GM12865 (cell line): ENCODE data around the gene CD300LD.
"Not testable (repeated sequence)": the region's sequence is repeated elsewhere in the genome, so short reads cannot be mapped to it uniquely, and the experiment has no call there.

Experiments used
- DNase-seq: peaks from one replicate; pipeline ENCODE4 v3.0.0; 2010; ENCODE audit warnings: low read depth
- H3K4me3 ChIP-seq: 2 replicates; pipeline ENCODE4 v1.5.1; 2011; ENCODE audit warnings: mild to moderate bottlenecking, low read depth, low read length, control low read depth
- TF ChIP-seq, protein P1 (sequence below): IDR thresholded peaks from 2 replicates; pipeline ENCODE4 v1.5.1; 2011; ENCODE audit warnings: low read length, control low read depth, low read depth, inconsistent platforms; ENCODE audit not compliant: insufficient read depth; ENCODE audit errors: missing control alignments

The CD300LD gene

DNA sequence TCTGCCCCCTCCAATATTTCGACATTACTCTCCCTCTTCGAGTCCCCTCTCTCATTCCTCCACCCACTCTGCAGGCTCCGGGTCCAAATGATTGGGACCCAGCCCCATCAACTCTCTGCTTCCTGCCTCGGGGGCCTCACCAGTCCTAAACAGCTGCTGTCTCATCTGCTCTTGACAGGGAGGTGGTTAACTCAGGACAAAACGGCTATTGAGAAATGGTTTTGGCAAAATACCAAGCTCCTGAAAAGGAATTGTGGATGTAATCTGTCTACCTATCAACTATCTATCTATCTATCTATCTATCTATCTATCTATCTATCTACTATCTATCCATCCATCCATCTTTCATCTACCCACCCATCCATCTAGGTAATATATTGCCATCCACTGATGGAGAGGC lies 27.0 kb downstream of the CD300LD start:
- no peak for DNase-seq
- TF ChIP-seq, protein P1, sequence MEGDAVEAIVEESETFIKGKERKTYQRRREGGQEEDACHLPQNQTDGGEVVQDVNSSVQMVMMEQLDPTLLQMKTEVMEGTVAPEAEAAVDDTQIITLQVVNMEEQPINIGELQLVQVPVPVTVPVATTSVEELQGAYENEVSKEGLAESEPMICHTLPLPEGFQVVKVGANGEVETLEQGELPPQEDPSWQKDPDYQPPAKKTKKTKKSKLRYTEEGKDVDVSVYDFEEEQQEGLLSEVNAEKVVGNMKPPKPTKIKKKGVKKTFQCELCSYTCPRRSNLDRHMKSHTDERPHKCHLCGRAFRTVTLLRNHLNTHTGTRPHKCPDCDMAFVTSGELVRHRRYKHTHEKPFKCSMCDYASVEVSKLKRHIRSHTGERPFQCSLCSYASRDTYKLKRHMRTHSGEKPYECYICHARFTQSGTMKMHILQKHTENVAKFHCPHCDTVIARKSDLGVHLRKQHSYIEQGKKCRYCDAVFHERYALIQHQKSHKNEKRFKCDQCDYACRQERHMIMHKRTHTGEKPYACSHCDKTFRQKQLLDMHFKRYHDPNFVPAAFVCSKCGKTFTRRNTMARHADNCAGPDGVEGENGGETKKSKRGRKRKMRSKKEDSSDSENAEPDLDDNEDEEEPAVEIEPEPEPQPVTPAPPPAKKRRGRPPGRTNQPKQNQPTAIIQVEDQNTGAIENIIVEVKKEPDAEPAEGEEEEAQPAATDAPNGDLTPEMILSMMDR = no peak
- no peak overlapping the region for H3K4me3 ChIP-seq

DNA sequence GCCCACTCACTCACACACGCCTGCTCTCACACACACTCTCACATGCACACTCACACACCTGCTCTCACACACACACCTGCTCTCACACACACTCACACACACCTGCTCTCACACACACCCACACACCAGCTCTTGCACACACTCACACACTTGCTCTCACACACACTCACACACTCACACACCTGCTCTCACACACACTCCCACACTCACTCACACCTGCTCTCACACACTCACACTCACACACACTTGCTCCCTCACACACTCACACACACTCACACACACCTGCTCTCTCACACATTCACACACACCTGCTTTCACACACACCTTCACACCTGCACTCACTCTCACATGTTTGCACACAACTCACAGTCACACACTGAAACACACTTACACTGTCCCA lies 28.7 kb downstream of the CD300LD start:
- H3K4me3 ChIP-seq = no peak overlapping the region
- DNase-seq = no peak
- TF ChIP-seq, protein P1 = no peak

DNA sequence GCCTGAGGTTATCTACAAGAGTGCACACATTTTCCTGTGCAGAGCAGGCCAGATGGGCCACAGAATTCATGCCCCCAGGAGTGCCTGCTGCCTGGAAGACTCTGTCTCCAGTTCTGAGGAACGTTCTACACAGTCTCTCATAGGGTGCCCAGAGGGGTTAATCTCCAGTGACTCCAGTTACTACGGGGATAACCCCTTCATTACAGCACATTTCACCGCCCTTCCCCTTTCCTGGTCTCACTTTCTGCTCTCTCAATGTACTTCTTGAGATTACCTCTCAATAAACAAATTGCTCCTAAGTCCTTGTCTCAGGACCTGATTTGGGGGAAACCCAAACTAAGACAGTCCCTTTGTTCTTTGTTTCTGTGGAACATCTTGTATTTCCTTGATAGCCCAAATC lies 30.5 kb downstream of the CD300LD start:
- no peak overlapping the region for H3K4me3 ChIP-seq
- DNase-seq = no peak
- TF ChIP-seq, protein P1 = no peak

DNA sequence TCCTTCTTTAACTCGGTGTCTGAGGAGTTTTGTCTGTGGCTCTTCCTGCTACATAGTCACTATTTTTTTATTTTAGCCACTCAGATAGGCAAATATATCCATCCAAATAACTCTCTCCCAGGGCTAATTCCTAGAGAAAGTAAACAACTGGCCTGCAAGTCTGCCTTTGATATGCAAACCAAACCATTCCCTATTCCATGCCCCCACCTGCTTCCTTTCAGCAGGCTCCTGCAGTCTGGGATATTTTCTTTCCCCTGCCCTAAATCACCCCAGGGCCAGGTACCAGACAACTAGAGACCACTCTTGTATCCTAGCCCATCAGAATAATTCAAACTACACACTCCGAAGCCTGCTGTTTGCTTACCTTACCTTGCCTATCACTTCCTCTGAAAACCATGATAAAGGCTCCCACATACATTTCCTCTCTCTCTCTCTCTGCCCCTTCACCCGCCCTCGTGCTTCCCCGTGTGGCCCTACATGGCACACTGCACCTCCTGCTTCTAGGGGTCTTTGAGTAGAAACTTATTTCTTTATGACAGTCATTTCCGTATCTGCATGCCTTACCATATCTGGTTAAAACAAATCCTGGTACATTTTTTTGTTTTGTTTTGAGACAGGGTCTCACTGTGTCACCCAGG lies 33.1 kb downstream of the CD300LD start:
- DNase-seq = no peak
- H3K4me3 ChIP-seq = no peak overlapping the region
- TF ChIP-seq, protein P1 = no peak

DNA sequence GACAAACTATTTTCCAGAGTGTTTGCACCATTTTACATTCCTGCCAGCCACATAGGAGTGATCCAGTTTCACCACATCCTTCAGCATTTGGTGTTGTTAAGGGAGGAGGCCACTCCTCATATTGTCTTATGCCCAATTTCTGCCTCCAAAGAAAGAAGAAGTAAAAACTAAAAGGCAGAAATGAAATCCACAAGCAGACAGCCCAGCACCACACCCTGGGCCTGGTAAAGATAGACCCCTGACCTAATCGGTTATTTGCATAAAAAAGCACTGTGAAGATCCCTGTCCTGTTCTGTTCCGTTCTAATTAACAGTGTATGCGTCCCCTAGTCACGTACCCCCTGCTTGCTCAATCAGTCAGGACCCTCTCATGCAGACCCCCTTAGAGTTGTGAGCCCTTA lies 33.7 kb downstream of the CD300LD start:
- not testable (repeated sequence) for DNase-seq, H3K4me3 ChIP-seq

DNA sequence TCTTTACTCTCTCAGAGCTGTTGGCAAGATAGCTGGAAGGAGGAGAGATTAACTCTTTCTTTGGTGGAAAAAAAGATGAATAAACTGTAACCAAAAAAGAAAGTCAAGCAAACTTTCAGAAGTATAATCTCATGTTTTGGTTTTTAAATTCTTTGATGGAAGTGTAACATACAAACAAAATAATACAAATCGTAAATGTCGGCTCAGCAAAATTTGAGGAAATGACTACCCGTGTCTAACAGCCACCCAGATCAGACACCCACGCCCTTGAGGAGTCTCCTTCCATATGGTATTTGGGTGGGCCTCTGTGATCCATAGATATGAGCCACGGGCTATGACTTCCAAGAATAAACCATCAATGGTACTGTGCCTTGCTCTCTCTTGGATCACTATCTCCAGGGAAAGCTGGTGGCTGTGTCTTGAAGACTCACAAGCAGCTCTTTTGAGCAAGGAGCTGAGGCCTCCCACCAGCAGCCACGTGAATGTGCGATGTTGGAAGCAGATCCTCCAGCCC lies 36.6 kb downstream of the CD300LD start:
- TF ChIP-seq, protein P1 = no peak
- no peak overlapping the region for H3K4me3 ChIP-seq
- DNase-seq = no peak

DNA sequence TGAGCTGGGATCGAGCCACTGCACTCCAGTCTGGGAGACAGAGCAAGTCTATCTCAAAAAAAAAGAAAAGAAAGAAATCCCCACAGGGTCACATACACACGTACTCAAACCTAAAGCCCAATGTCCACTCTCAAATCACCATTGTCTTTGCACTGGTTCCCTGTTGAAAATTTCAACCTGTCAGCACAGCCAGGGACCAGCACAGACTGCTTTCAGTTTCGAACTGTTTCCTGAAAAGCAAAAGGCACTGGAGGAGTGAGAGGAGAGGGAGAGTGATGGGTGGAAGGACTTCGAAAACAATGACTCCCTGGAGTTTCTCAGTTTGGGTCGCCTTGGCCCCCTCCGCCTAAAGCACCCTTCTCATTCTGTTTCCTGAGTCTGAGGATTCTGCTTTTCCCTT lies 37.2 kb downstream of the CD300LD start:
- H3K4me3 ChIP-seq = no peak overlapping the region
- TF ChIP-seq, protein P1 = no peak
- no peak for DNase-seq
